NCI-H524 treated with DMSO at 0.1 percent for 48 hours (cell line): Measurements from ENCODE around the gene ANXA4.
"Not testable (repeated sequence)": the region's sequence is repeated elsewhere in the genome, so short reads cannot be mapped to it uniquely, and the experiment has no call there.

Experiments
- DNase-seq: peaks from one replicate; lab custom pipeline; 2025; lab: John Stamatoyannopoulos, UW

ANXA4 gene

GRCh38 chr2:69754633-69755032 is 12.7 kb downstream of the ANXA4 start:
- no peak for DNase-seq

DNA sequence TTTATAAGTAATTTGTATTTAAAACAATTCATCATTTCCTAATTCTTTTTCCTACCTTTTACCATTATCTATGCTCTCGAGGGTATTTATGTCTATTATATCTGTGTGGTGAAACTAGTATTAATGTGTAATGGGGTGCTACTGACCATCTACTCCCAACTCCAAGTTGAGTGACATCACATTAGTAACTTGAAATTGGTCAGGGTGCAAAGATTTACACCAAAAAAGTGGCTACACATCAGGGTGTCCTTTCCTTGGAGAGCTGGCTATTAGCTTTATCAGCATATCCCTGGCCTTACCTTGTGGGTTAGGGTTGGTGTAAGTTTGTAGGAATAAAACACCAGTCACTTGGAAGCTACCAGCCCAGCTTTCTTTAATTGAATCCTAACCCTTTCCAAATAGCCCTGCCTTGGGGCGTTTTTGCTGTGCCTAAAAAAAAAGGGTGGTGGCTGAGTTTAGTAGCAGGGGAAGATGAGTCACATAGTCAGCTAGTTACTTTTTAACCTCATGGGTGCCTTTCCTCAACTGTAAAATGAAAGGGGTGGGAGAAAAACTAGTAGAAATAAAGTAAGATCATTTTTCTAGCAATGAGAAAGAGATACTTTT is 14.0 kb downstream of the ANXA4 start:
- no peak for DNase-seq

GRCh38 chr2:69762025-69762424 is 20.1 kb downstream of the ANXA4 start:
- no peak for DNase-seq

DNA sequence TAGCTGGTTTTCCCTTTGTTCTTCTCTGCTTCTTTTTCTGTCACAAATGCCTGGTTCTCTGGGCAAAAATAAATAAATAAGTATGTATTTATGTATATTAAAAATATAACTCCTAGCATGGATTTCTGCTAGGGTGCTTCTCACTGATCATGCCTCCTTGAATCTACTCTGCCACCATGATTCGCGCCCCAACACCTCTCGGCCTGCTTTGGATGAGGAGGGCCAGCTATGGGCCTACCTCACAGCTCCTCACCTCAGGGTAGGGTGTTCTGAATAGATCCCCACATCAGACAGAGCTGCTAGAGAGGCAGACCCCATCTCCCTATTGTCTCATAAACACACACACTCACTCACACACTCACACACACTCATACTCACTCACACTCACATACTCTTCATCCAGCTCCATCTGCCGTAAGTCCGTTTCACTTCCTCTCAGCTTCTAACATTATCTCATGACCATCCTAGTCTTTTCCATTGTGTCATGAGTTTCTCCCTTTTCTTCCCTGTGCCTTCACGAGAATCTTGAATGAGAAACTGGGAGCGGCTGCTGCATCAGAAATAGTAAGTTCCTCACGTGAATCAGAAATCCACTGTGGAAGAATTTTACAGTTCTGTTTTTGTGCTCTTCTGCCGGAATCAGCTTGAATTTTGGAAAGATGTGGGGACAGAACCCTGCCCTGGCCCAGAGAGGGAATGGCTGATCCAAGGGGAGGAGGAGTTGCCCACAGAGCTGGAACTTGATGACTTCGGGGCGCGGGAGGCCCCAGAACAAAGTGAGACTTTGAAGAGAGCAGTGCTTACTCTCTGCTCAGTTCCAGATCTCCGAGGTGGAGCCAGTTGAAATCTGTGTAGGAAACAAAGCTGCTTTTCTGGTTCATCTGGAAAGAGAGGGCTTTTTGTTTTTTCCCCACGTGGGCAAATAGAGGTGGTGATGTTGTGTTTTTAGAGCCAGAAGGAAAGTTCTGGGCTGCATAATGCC is 20.9 kb downstream of the ANXA4 start:
- no peak for DNase-seq

DNA sequence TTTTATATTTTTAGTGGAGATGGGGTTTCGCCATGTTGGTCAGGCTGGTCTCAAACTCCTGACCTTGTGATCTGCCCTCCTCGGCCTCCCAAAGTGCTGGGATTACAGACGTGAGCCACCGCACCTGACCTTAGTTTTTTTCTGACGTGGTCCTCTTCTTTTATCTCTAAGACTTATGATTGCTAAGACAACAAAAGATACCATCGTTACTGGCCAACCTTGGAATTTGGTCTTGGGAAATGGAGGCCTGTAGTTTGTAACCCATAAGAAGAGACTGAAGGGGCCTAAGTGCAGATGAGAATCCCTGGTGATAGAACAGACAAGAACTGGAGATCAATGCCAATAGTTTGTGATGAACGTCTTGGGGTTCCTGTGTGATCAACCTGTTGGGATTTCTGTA is 21.9 kb downstream of the ANXA4 start:
- not testable (repeated sequence) for DNase-seq

GRCh38 chr2:69764286-69765095 is 22.6 kb downstream of the ANXA4 start:
- DNase-seq, result no peak

- no peak for DNase-seq
These were observed 23.1 kb downstream of the ANXA4 start for GRCh38 chr2:69765096-69765380.

DNA sequence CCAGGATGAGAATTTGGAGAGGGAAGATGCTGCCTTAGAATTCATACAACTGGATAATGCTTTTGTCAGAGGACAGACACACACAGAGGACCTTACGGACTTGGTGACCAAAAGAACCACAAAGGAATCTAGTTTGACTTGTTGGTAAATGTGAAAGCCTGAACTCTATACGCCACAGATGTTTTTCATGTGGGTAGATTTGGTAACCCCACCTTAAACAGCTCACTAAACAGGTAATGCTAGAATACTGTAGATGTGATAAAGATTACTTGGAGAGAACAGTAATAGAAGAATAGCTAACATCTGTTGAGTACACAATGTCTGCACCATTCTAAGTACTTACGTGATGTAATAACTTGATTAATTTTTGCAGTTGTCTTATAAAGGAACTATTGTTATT is 24.1 kb downstream of the ANXA4 start:
- no peak for DNase-seq

- DNase-seq, result no peak
These were observed 25.1 kb downstream of the ANXA4 start for GRCh38 chr2:69767034-69767433.

GRCh38 chr2:69768235-69768634 is 26.3 kb downstream of the ANXA4 start:
- no peak for DNase-seq

GRCh38 chr2:69768789-69769188 is 26.9 kb downstream of the ANXA4 start:
- no peak for DNase-seq

DNA sequence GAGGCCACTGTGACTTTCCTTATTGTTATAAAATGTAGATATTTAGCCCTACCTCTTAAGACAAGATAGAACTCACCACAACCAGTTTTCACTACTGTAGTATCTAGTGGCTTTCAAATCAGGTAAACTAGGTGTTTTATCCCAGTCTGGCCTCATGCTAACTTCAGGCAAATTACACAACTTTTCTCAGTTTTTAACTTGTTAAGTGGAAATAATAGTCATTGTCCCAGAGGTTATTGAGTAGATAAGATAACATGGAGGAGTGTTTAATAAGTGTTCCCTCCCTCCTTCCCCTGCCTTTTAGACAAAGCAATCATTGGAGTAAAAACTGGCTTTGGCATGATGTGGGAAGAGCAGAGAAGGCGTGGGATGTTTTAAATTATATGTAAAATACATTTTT is 27.3 kb downstream of the ANXA4 start:
- no peak for DNase-seq

GRCh38 chr2:69770193-69770702 is 28.3 kb downstream of the ANXA4 start:
- DNase-seq, result no peak

GRCh38 chr2:69770747-69771146 is 28.8 kb downstream of the ANXA4 start:
- DNase-seq, result no peak

DNA sequence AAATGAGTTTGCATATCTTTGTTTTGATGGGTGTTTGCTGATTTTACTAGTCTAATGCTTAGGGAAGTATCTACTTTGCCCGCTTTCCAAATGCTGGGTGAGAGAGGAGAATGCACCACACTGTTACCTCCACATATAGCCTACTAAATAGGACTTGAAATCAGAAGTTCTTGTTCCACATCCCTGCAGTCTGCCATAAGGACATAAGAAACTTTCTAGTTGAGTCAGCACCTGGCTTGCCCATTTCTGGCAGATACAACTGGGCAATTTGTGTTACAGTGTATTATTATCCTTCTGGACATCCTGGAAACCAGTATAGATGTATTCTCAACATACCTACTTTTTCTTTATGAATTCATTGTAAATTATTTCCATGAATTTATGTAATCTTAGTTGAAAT is 29.5 kb downstream of the ANXA4 start:
- no peak for DNase-seq

GRCh38 chr2:69773206-69773605 is 31.3 kb downstream of the ANXA4 start:
- no peak for DNase-seq

GRCh38 chr2:69774258-69774983 is 32.5 kb downstream of the ANXA4 start:
- not testable (repeated sequence) for DNase-seq

DNA sequence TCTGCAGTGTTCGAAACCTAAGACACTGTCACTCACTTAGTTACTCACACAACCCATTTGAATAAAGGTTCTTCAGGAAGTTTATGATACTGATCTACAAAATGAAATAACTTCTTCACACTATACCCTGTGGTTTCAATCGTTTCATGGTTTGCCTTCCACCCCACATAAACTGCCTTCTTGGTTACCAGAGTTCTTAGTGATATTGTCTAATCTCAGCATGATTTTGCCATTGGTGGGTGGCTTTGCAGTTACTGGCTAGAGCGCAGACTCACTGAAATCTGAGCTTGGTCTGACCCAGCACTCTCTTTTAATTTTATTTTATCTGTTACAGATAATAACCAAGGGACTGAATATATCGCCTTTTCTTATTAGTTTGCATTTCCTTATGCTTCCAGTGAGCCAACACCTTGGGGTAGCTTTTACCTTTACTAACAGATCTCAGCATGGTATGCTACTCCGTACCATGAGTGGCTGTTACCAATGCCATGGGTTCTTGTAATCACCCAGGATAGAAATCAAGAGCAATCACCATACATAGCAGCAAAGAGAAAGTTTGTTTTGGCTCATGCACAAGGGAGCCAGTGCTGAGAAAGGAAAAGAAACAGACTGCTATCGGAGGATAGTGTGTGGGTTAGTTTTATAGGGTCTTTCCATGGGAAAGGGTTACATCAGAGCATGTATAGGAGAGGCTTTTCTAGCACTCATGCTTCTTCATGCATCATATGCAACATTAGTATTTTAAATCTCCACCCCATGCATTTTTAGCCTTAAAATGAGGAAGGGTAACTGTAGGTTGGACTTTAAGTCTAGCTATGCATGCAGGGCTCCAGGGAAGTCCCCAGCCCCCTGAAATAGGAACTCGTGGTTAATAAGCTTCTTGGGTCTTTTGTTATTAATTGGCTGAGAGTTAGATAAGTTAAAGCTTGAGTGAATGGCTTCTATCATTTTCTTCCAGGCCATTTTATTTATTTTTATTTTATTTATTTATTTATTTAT is 33.3 kb downstream of the ANXA4 start:
- no peak for DNase-seq

GRCh38 chr2:69776886-69777785 is 35.2 kb downstream of the ANXA4 start:
- no peak for DNase-seq

- DNase-seq, result no peak
These were observed 35.8 kb downstream of the ANXA4 start for GRCh38 chr2:69777786-69778105.
